MCF 10A (cell line): ENCODE results near the gene ZMYND8. TPM values are rescaled to one million over a fixed set of nuclear protein-coding genes. Genes with fewer than 3 reads are reported as not detected.

Experiments used
- BruUV-seq: library from RNA; stranded (reverse); fragments of 400-500 nt; replicated peaks from 2 replicates; lab custom pipeline; 2021; lab: Mats Ljungman, UMichigan
- CTCF ChIA-PET: fragments of 300-600 bp; sonication (Branson Sonifier 250); formaldehyde crosslinking; extraction: SDS; loops from one replicate; lab custom pipeline; 2021; ENCODE audit warnings: antibody characterized with exemption, inconsistent platforms; lab: Yijun Ruan, JAX
- POLR2A ChIA-PET: fragments of 300-600, 350-650 bp; sonication (Branson Sonifier 250); formaldehyde crosslinking; extraction: SDS; loops from one replicate; lab custom pipeline; 2020; ENCODE audit warnings: antibody characterized with exemption, inconsistent platforms; lab: Yijun Ruan, JAX
- DNase-seq: peaks from one replicate; pipeline ENCODE4 v3.0.0-alpha.2; 2018; ENCODE audit not compliant: unreplicated experiment
- H3K27ac Mint-ChIP-seq: one replicate; pipeline ENCODE4 v1.8.0; 2022; ENCODE audit warnings: mild to moderate bottlenecking, low read depth, mixed read lengths; ENCODE audit not compliant: unreplicated experiment
- H3K27me3 Mint-ChIP-seq: one replicate; pipeline ENCODE4 v1.8.0; 2022; ENCODE audit warnings: mixed read lengths; ENCODE audit not compliant: insufficient read depth, unreplicated experiment
- H3K36me3 Mint-ChIP-seq: one replicate; pipeline ENCODE4 v1.8.0; 2022; ENCODE audit warnings: mild to moderate bottlenecking, moderate library complexity, mixed read lengths; ENCODE audit not compliant: insufficient read depth, unreplicated experiment
- H3K4me1 Mint-ChIP-seq: one replicate; pipeline ENCODE4 v1.8.0; 2022; ENCODE audit warnings: mixed read lengths; ENCODE audit not compliant: insufficient read depth, unreplicated experiment
- H3K4me3 Mint-ChIP-seq: one replicate; pipeline ENCODE4 v1.8.0; 2022; ENCODE audit warnings: mild to moderate bottlenecking, moderate library complexity, mixed read lengths; ENCODE audit not compliant: unreplicated experiment
- H3K9me3 Mint-ChIP-seq: one replicate; pipeline ENCODE4 v1.8.0; 2022; ENCODE audit warnings: mixed read lengths; ENCODE audit not compliant: unreplicated experiment
- CTCF ChIP-seq: fragments of 200-600 bp; IDR thresholded peaks from one replicate; pipeline ENCODE4 v1.8.0; 2022; ENCODE audit warnings: antibody characterized with exemption, mild to moderate bottlenecking; ENCODE audit not compliant: unreplicated experiment
- intact Hi-C: fragments of 100-400 bp; cut with micrococcal nuclease; formaldehyde crosslinking; loops from 2 replicates; pipeline ENCODE4 v1.14.1; 2022
- total RNA-seq: library from RNA; stranded (reverse); gene quantifications from 2 replicates; pipeline ENCODE4 v1.2.3, GENCODE V29; 2022

ZMYND8 gene
- total RNA-seq, 1 experiment from 2014 or later, result 127 TPM

GRCh38 chr20:47215653-47216397, 140.7 kb downstream of the ZMYND8 start:
- H3K27ac Mint-ChIP-seq, result peak overlapping the region; percentile 57
- peaks cover 5% of the 10 kb centered on the region for H3K4me1 Mint-ChIP-seq
- intact Hi-C loops, result no loop called here
- DNase-seq, result no peak
- POLR2A ChIA-PET, result interaction anchor here (0.7 kb wide), 1 partner anchor 145 kb away, joined by 3 read pairs; no protein-coding TSS in a partner anchor
- BruUV-seq, result no TSS peak
- H3K27me3 Mint-ChIP-seq, result no peaks in the 10 kb centered on the region
- CTCF ChIA-PET, result interaction anchor here (0.5 to 4.6 kb wide), 9 partner anchors 10 to 458 kb away, joined by 3 to 28 read pairs (median 7); no protein-coding TSS in a partner anchor
- H3K9me3 Mint-ChIP-seq, result no peaks in the 10 kb centered on the region
- H3K4me3 Mint-ChIP-seq, result no peak overlapping the region
- peaks cover 55% of the 10 kb centered on the region for H3K36me3 Mint-ChIP-seq
- TF ChIP-seq CTCF, result no peak

GRCh38 chr20:47213966-47214365, 142.5 kb downstream of the ZMYND8 start:
- intact Hi-C loops, result no loop called here
- no peak for TF ChIP-seq CTCF
- no TSS peak for BruUV-seq
- Mint-ChIP-seq H3K9me3 (no peaks in the 10 kb centered on the region), H3K27ac (no peak overlapping the region), H3K36me3 (peaks cover 36% of the 10 kb centered on the region), H3K27me3 (no peaks in the 10 kb centered on the region), H3K4me1 (peaks cover 5% of the 10 kb centered on the region), H3K4me3 (no peak overlapping the region)
- ChIA-PET POLR2A (interaction anchor here (1.8 kb wide), 1 partner anchor 9 kb away, joined by 6 read pairs; no protein-coding TSS in a partner anchor), CTCF (interaction anchor here (0.6 to 4.6 kb wide), 11 partner anchors 8 to 456 kb away, joined by 3 to 28 read pairs (median 4); no protein-coding TSS in a partner anchor)
- DNase-seq, result no peak

GRCh38 chr20:47212606-47213207, 143.8 kb downstream of the ZMYND8 start:
- ChIA-PET CTCF (interaction anchor here (0.7 to 4.6 kb wide), 6 partner anchors 15 to 459 kb away, joined by 3 to 28 read pairs (median 6); no protein-coding TSS in a partner anchor), POLR2A (interaction anchor here (0.6 to 1.8 kb wide), 4 partner anchors 10 to 87 kb away, joined by 3 to 6 read pairs (median 3); no protein-coding TSS in a partner anchor)
- H3K9me3 Mint-ChIP-seq, result no peaks in the 10 kb centered on the region
- TF ChIP-seq CTCF, result no peak
- H3K27me3 Mint-ChIP-seq, result no peaks in the 10 kb centered on the region
- H3K36me3 Mint-ChIP-seq, result peaks cover 24% of the 10 kb centered on the region
- no peak overlapping the region for H3K27ac Mint-ChIP-seq
- DNase-seq, result no peak
- H3K4me3 Mint-ChIP-seq, result no peak overlapping the region
- intact Hi-C loops, result no loop called here
- no TSS peak for BruUV-seq
- peaks cover 5% of the 10 kb centered on the region for H3K4me1 Mint-ChIP-seq

GRCh38 chr20:47211036-47211435, 145.5 kb downstream of the ZMYND8 start:
- ChIA-PET POLR2A (interaction anchor here (0.5 to 0.7 kb wide), 2 partner anchors 18 to 180 kb away, joined by 3 read pairs; no protein-coding TSS in a partner anchor), CTCF (interaction anchor here (1.0 to 4.6 kb wide), 3 partner anchors 9 to 173 kb away, joined by 3 to 28 read pairs (median 3); no protein-coding TSS in a partner anchor)
- H3K4me1 Mint-ChIP-seq, result peaks cover 6% of the 10 kb centered on the region
- no peaks in the 10 kb centered on the region for H3K9me3 Mint-ChIP-seq
- H3K36me3 Mint-ChIP-seq, result peaks cover 9% of the 10 kb centered on the region
- H3K27me3 Mint-ChIP-seq, result no peaks in the 10 kb centered on the region
- no peak overlapping the region for H3K4me3 Mint-ChIP-seq
- no peak for DNase-seq
- intact Hi-C loops, result no loop called here
- no peak for TF ChIP-seq CTCF
- no peak overlapping the region for H3K27ac Mint-ChIP-seq
- BruUV-seq, result no TSS peak
